HFFc6 (cell line): ENCODE measurements around the gene UBE2L3. TPM values are rescaled to one million over a fixed set of nuclear protein-coding genes. Genes with fewer than 3 reads are reported as not detected.
"Not testable (repeated sequence)": the region's sequence is repeated elsewhere in the genome, so short reads cannot be mapped to it uniquely, and the experiment has no call there.

Source experiments
- DNase-seq: peaks from one replicate; pipeline ENCODE4 v3.0.0-alpha.2; 2018
- H3K27ac Mint-ChIP-seq: 2 replicates; pipeline ENCODE4 v1.8.0; 2020; ENCODE audit warnings: mild to moderate bottlenecking, mixed read lengths
- H3K27me3 Mint-ChIP-seq: 2 replicates; pipeline ENCODE4 v1.8.0; 2021; ENCODE audit warnings: mild to moderate bottlenecking, moderate library complexity, mixed read lengths; ENCODE audit not compliant: insufficient read depth
- H3K36me3 Mint-ChIP-seq: 2 replicates; pipeline ENCODE4 v1.8.0; 2021; ENCODE audit warnings: low read depth, mixed read lengths
- H3K4me1 Mint-ChIP-seq: 2 replicates; pipeline ENCODE4 v1.8.0; 2020; ENCODE audit warnings: low read depth, mixed read lengths
- H3K4me3 Mint-ChIP-seq: 2 replicates; pipeline ENCODE4 v1.8.0; 2020; ENCODE audit warnings: mild to moderate bottlenecking, moderate library complexity, mixed read lengths
- H3K9me3 Mint-ChIP-seq: 2 replicates; pipeline ENCODE4 v1.8.0; 2020; ENCODE audit warnings: mild to moderate bottlenecking, mixed read lengths
- total RNA-seq, 6 experiments: library from RNA; stranded (reverse); fragmentation: NEBNext Ultra II Directional; extraction: Animal tissue kit (Norgen Biotek cat#: 25700); gene quantifications; 2 replicates in 1 of 6; 3 replicates in 5 of 6; pipeline ENCODE4 v1.2.3, GENCODE V29; 2021
- TF ChIP-seq, protein P1 (sequence below): fragments of 200-600 bp; sonication (generic); IDR thresholded peaks from 2 replicates; pipeline ENCODE4 v1.5.0; 2021; ENCODE audit warnings: antibody characterized with exemption, mild to moderate bottlenecking

The UBE2L3 gene
- total RNA-seq, 6 experiments from 2014 or later: 82.7 to 93.3 (median 88.7) TPM

DNA sequence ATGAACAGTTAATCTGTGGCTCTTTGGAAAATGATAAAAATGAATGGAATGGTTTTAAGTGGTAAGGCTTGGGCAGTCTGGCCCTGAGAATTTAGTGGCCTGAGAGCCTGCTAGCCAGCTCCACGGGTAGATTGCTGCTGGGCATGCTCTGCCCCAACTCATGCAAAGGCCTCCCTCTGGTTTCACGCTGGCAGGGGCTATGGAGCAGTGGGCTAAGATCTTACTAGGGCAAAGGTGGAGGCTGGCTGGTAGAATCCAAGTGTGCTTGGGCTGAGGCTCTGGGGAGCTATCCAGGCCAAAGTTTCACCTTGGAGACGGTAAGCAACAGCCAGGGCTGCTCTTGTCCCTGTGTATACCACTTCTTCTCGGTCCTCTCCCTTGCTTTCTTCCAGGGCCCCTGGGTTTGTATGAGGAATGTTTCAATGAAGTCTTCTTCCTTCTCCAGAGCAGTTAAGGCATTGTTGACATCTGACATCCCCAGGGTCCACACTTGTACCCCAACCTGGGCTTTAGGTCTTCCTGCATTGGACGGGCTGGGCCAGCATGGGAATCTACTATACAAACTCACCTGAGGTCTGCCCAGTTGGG is 27.4 kb downstream of the UBE2L3 start:
- Mint-ChIP-seq H3K27me3 (peaks cover 4% of the 10 kb centered on the region), H3K27ac (no peak overlapping the region), H3K36me3 (peaks cover 42% of the 10 kb centered on the region), H3K9me3 (no peaks in the 10 kb centered on the region), H3K4me3 (no peak overlapping the region), H3K4me1 (peaks cover 46% of the 10 kb centered on the region)
- no peak for DNase-seq
- TF ChIP-seq, protein P1, sequence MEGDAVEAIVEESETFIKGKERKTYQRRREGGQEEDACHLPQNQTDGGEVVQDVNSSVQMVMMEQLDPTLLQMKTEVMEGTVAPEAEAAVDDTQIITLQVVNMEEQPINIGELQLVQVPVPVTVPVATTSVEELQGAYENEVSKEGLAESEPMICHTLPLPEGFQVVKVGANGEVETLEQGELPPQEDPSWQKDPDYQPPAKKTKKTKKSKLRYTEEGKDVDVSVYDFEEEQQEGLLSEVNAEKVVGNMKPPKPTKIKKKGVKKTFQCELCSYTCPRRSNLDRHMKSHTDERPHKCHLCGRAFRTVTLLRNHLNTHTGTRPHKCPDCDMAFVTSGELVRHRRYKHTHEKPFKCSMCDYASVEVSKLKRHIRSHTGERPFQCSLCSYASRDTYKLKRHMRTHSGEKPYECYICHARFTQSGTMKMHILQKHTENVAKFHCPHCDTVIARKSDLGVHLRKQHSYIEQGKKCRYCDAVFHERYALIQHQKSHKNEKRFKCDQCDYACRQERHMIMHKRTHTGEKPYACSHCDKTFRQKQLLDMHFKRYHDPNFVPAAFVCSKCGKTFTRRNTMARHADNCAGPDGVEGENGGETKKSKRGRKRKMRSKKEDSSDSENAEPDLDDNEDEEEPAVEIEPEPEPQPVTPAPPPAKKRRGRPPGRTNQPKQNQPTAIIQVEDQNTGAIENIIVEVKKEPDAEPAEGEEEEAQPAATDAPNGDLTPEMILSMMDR: no peak

DNA sequence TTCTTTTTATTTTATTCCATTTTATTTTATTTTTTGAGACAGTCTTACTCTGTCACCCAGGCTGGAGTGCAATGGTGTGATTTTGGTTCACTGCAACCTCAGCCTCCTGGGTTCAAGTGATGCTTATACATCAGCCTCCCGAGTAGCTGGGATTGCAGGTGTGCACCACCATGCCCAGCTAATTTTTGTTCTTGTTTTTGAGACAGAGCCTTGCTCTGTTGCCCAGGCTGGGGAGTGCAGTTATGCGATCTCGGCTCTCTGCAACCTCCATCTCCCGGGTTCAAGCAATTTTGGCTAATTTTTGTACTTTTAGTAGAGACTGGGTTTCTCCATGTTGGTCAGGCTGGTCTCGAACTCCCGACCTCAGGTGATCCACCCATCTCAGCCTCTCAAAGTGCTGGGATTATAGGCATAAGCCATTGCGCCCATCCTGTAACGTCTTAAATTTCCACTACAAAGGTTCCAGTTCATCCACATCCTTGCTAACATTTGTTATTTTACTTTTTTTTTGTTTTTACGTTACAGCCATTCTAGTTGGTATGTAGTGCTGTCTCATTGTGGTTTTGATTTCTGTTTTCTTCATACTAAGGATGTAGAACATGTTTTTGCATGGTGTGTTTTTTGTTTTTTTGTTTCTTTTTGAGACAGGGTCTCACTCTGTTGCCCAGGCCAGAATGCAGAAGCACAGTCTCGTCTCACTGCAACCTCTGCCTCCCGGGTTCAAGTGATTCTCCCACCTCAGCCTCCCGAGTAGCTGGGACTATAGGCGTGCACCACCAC is 29.0 kb downstream of the UBE2L3 start:
- DNase-seq, H3K27ac Mint-ChIP-seq: not testable (repeated sequence)

DNA sequence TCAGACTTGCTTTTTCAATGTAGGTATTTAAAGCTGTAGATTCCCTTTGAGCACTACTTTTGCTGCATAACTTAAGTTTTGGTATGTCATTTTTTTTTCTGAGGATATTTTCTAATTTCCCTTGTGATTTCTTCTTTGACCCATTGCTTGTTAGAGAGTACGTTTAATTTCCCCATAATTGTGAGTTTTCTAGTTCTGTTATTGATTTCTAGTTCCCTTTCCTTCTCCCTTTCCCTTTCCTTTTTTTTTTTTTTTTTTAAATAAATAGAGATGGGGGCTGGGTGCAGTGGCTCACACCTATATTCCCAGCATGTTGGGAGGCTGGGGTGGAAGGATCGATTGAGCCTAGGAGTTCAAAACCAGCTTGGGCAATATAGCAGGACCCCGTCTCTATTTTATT is 30.8 kb downstream of the UBE2L3 start:
- Mint-ChIP-seq H3K27ac (no peak overlapping the region), H3K4me1 (peaks cover 30% of the 10 kb centered on the region), H3K9me3 (no peaks in the 10 kb centered on the region), H3K27me3 (peaks cover 4% of the 10 kb centered on the region), H3K36me3 (peaks cover 39% of the 10 kb centered on the region), H3K4me3 (no peak overlapping the region)
- TF ChIP-seq, protein P1: no peak
- no peak for DNase-seq

More for the DNA sequence above, 29.0 kb downstream of the UBE2L3 start:
- H3K27me3 Mint-ChIP-seq, H3K4me3 Mint-ChIP-seq, H3K9me3 Mint-ChIP-seq: not testable (repeated sequence)
- Mint-ChIP-seq H3K4me1 (peaks cover 33% of the 10 kb centered on the region), H3K36me3 (peaks cover 42% of the 10 kb centered on the region)

DNA sequence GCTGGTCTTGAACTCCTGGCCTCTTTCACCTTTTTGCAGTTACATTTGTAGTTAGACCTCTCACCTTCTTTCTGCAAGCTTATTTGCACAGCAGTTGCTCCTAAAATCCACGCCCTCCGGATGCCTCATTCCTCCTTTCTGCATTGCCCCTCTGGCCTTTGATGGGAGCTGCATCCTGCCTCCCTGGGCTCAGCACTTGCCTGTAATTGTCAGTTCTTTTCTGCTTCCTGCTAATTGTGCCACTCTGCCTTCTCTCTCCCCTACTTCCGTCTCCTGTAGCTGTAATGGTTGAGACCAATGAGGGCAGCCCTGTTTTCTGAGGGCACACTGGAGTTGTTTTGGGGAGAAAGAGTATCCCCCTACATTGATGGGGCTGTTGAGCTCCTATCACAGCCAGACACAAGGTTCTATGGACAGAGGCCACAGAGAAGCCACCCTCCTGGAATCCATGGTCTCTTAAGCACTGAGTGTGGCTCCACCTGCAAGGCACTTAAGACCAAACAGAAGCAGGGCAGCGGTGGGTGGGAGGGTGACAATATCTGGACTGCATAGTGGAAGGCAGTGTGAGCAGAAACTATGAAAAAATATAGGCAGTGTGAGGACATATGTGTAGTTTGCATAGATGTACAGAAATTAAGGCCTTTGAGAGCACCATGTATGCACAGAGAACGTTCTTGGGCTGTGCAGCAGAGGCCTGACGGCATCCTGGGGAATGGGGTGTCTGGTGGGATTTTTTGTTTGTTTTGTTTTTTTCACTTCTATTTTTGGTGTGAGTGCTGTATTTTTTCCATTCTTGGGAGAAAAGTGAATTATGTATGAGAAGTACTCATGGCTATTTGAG is 31.8 kb downstream of the UBE2L3 start:
- H3K4me3 Mint-ChIP-seq: no peak overlapping the region
- no peak for DNase-seq
- peaks cover 29% of the 10 kb centered on the region for H3K36me3 Mint-ChIP-seq
- H3K9me3 Mint-ChIP-seq: no peaks in the 10 kb centered on the region
- peaks cover 22% of the 10 kb centered on the region for H3K4me1 Mint-ChIP-seq
- H3K27me3 Mint-ChIP-seq: peaks cover 4% of the 10 kb centered on the region
- TF ChIP-seq, protein P1: no peak
- no peak overlapping the region for H3K27ac Mint-ChIP-seq

DNA sequence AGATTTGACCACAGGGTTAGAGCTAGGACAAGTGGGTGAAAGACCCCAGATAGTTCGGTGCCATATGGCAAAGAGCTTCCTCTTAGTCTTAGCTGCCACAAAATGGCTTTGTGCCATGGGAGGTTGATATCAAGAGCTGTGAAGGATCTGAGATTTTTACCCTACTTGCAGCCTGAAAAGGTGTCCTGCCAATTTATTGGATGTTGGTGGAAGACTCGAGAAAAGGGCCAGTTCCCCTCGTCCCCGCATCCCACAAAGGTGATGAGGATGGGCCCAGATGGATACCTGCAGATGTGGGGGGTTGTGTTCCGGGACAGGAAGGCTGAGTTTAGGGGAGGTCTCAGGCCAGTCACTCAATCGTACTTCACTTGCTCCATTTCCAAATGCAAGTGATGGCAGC is 35.1 kb downstream of the UBE2L3 start:
- no peak overlapping the region; the same call in 1 of the 2 replicates for H3K27ac Mint-ChIP-seq
- peaks cover 13% of the 10 kb centered on the region for H3K36me3 Mint-ChIP-seq
- H3K27me3 Mint-ChIP-seq: no peaks in the 10 kb centered on the region; the same call in none of the 2 replicates
- DNase-seq: no peak
- H3K9me3 Mint-ChIP-seq: no peaks in the 10 kb centered on the region
- H3K4me1 Mint-ChIP-seq: peaks cover 20% of the 10 kb centered on the region
- H3K4me3 Mint-ChIP-seq: no peak overlapping the region
- TF ChIP-seq, protein P1: no peak
